GM21526 (cell line): ENCODE results near the gene COL18A1.
"Not testable (repeated sequence)": the region's sequence is repeated elsewhere in the genome, so short reads cannot be mapped to it uniquely, and the experiment has no call there.

Experiments used
- ATAC-seq: cut with Tn5 transposase; IDR thresholded peaks from one replicate; pipeline ENCODE4 v1.9.1; 2021; ENCODE audit warnings: moderate library complexity; ENCODE audit not compliant: unreplicated experiment, low FRiP score

Gene COL18A1

GRCh38 chr21:45404730-45405270 lies at the start of gene COL18A1:
Gene COL18A1, plus strand, starts transcription at chr21:45405165. Its CDS starts 66 bp downstream, at chr21:45405231.
- ATAC-seq = no peak

DNA sequence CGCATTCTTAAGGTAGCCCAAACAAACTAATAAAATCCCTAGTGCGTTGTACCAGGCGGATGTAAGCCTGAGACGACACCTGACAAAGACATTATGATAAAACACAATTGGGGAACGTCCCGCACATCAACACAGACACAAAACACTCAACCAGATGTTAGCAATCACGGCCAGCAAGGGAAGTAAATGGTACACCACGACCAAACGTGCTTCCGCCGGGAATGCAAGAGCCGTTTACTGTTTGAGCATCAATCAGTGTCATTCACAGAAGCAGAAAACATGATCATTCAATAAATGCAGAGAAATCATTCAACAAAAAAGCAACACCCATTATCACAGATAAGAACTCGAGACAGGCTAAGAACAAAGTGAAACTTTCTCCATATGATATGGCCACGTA lies 49.4 kb upstream of the COL18A1 start:
- no peak for ATAC-seq

- ATAC-seq = no peak
These were observed 48.7 kb upstream of the COL18A1 start for GRCh38 chr21:45356251-45356650.

- no peak for ATAC-seq
These were observed 48.1 kb upstream of the COL18A1 start for GRCh38 chr21:45356653-45357435.

DNA sequence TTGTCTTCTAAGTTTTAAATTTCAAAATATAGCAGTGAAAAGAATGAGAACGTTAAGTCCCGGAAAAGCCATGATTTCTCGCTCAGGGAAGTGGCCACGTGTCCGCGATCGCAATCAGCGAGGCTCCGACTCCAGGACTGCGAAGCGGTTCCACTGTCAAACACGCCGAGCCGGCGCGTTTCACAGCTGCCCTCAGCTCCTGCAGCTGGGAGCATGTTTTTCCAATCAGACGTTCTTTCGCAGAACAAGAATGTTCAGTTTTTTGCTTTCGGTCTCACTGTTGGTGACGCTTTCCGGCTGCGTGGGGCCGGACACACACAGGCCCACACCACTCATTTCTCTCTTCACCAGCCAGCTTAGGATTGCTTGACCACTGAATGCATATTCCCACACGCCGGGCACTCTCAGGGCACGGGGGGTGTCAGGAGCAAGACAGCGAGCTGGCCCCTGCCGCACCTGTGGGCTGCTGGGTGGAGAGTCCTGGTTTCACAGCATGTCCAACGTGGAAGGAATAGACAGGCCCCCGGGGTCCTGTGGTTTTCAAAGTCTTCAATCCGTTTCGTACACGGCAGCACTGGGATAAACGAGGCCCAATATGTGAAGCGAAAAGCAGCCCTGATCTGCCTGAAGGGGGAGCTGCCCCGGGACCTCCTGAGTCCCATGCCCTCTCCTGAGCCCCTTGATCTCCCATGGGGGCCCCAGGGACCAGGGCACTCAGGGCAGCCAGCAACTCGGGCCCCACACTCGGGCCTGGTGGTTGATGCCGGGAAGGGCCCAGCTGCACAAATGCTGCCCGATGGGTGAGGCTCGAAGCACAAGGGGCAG lies 47.3 kb upstream of the COL18A1 start:
- no peak for ATAC-seq

- ATAC-seq = no peak
These were observed 46.7 kb upstream of the COL18A1 start for GRCh38 chr21:45358261-45358670.

- ATAC-seq = no peak
These were observed 46.2 kb upstream of the COL18A1 start for GRCh38 chr21:45358711-45359310.

- no peak for ATAC-seq
These were observed 45.3 kb upstream of the COL18A1 start for GRCh38 chr21:45359451-45360217.

- ATAC-seq = no peak
These were observed 43.6 kb upstream of the COL18A1 start for GRCh38 chr21:45361033-45361997.

GRCh38 chr21:45362077-45362747 lies 42.8 kb upstream of the COL18A1 start:
- no peak for ATAC-seq

- ATAC-seq = no peak
These were observed 42.2 kb upstream of the COL18A1 start for GRCh38 chr21:45362748-45363145.

GRCh38 chr21:45363272-45363671 lies 41.7 kb upstream of the COL18A1 start:
- not testable (repeated sequence) for ATAC-seq

GRCh38 chr21:45363921-45364467 lies 41.0 kb upstream of the COL18A1 start:
- ATAC-seq = no peak

- ATAC-seq = no peak
These were observed 40.3 kb upstream of the COL18A1 start for GRCh38 chr21:45364468-45365185.

DNA sequence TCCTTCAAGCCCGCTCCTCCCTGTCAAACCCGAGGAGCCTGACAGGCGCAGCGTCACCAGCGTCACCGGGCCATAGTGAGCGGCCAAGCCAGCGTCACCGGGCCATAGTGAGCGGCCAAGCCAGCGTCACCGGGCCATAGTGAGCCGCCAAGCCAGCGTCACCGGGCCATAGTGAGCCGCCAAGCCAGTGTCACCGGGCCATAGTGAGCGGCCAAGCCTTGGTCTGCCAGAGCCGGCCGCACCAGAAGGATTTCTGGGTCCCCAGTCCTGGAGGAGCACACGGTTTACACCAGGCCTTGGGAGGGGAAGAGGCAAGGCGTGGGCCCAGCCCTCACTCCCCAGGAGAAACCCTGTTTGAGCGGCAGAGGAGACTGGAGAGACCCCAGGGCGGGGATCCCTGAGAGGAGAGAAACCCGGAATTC lies 39.8 kb upstream of the COL18A1 start:
- ATAC-seq = no peak

DNA sequence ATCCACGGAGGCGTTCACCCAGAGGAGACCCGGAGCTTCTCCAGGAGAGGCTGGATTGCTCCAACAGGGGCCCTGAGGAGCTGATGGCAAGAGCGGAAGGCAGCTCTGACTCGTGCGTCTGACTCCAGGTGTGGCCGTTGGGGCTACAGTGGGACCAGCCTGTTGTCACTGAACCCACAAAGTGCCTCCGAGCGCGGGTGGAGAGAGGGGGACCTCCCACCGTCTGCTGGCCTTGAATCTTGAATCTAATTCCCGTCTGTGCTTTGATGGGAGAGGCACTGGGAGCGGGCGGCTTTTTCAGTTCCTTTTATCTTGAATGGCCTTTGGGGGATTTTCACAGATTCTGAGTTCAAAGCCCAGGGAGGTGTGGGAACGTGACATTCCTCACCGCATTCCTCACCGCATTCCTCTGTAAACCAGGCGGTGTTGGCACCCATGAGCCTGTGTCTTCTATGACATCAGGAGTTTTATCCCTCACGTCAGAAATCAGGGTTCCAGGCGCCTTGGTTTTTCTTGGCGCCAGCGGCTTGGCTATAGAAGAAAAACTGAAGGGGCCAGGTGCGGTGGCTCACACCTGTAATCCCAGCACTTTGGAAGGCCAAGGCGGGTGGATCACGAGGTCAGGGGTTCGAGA lies 39.2 kb upstream of the COL18A1 start:
- ATAC-seq = no peak

- no peak for ATAC-seq
These were observed 38.5 kb upstream of the COL18A1 start for GRCh38 chr21:45366476-45366875.
